ENCODE data around the gene LTK.

LTK gene

GRCh38 chr15:41501931-41502794 is 11.5 kb downstream of the LTK start:
- H3K4me3 ChIP-seq (ENCODE audit: low read depth in 1 of 2, low read length in 2 of 2): no peak overlapping the region
- no peak overlapping the region for H3K9ac ChIP-seq (ENCODE audit: low read depth, low read length)
- H3K4me2 ChIP-seq (ENCODE audit: insufficient read depth, low read length): no peak overlapping the region
- no peak for DNase-seq
- TF ChIP-seq EZH2 (IDR thresholded peaks at IDR 0.05; ENCODE audit: borderline replicate concordance, low read depth, low read length, severe bottlenecking): no peak
- TF ChIP-seq CTCF (IDR thresholded peaks at IDR 0.05; ENCODE audit: borderline replicate concordance, extremely low read depth, low read length, poor library complexity, severe bottlenecking): no peak
- H4K20me1 ChIP-seq (ENCODE audit: insufficient read depth, low read length): no peaks in the 10 kb centered on the region
- H3K4me1 ChIP-seq (ENCODE audit: insufficient read depth, low read length): no peaks in the 10 kb centered on the region
- no peak for ATAC-seq (ENCODE audit: insufficient read depth, low read depth)
- H3K27ac ChIP-seq (ENCODE audit: low read length): no peak overlapping the region
- no peaks in the 10 kb centered on the region for H3K9me3 ChIP-seq (ENCODE audit: insufficient read depth, low read length, severe bottlenecking)
- H3K27me3 ChIP-seq (ENCODE audit: insufficient read depth, low read length, poor library complexity): no peaks in the 10 kb centered on the region
- no peak overlapping the region for H2AFZ ChIP-seq (ENCODE audit: low read depth, low read length)
- H3K79me2 ChIP-seq (ENCODE audit: insufficient read depth, low read length): no peaks in the 10 kb centered on the region
- H3K36me3 ChIP-seq (ENCODE audit: insufficient read depth, low read length): no peaks in the 10 kb centered on the region

GRCh38 chr15:41501191-41501917 is 12.3 kb downstream of the LTK start:
- Histone ChIP-seq H4K20me1 (ENCODE audit: insufficient read depth, low read length) (no peaks in the 10 kb centered on the region), H3K27me3 (ENCODE audit: insufficient read depth, low read length, poor library complexity) (no peaks in the 10 kb centered on the region), H3K36me3 (ENCODE audit: insufficient read depth, low read length) (no peaks in the 10 kb centered on the region), H3K4me2 (ENCODE audit: insufficient read depth, low read length) (no peak overlapping the region), H3K9me3 (ENCODE audit: insufficient read depth, low read length, severe bottlenecking) (no peaks in the 10 kb centered on the region), H3K4me3 (ENCODE audit: low read depth in 1 of 2, low read length in 2 of 2) (no peak overlapping the region), H3K79me2 (ENCODE audit: insufficient read depth, low read length) (no peaks in the 10 kb centered on the region), H3K27ac (ENCODE audit: low read length) (no peak overlapping the region), H3K4me1 (ENCODE audit: insufficient read depth, low read length) (no peaks in the 10 kb centered on the region), H2AFZ (ENCODE audit: low read depth, low read length) (no peak overlapping the region), H3K9ac (ENCODE audit: low read depth, low read length) (no peak overlapping the region)
- TF ChIP-seq EZH2 (IDR thresholded peaks at IDR 0.05; ENCODE audit: borderline replicate concordance, low read depth, low read length, severe bottlenecking) (no peak), CTCF (IDR thresholded peaks at IDR 0.05; ENCODE audit: borderline replicate concordance, extremely low read depth, low read length, poor library complexity, severe bottlenecking) (no peak)
- ATAC-seq (ENCODE audit: insufficient read depth, low read depth) (no peak), DNase-seq (no peak)

GRCh38 chr15:41499109-41499851 is 14.3 kb downstream of the LTK start:
- DNase-seq (no peak), ATAC-seq (ENCODE audit: insufficient read depth, low read depth) (no peak)
- Histone ChIP-seq H3K4me1 (ENCODE audit: insufficient read depth, low read length) (peaks cover 8% of the 10 kb centered on the region), H3K36me3 (ENCODE audit: insufficient read depth, low read length) (no peaks in the 10 kb centered on the region), H3K27me3 (ENCODE audit: insufficient read depth, low read length, poor library complexity) (peaks cover 5% of the 10 kb centered on the region), H3K9me3 (ENCODE audit: insufficient read depth, low read length, severe bottlenecking) (no peaks in the 10 kb centered on the region), H4K20me1 (ENCODE audit: insufficient read depth, low read length) (peaks cover 4% of the 10 kb centered on the region; the same call in 1 of the 2 replicates), H3K4me3 (ENCODE audit: low read depth in 1 of 2, low read length in 2 of 2) (no peak overlapping the region), H3K27ac (ENCODE audit: low read length) (no peak overlapping the region), H3K79me2 (ENCODE audit: insufficient read depth, low read length) (no peaks in the 10 kb centered on the region), H2AFZ (ENCODE audit: low read depth, low read length) (no peak overlapping the region), H3K4me2 (ENCODE audit: insufficient read depth, low read length) (no peak overlapping the region), H3K9ac (ENCODE audit: low read depth, low read length) (no peak overlapping the region)
- TF ChIP-seq EZH2 (IDR thresholded peaks at IDR 0.05; ENCODE audit: borderline replicate concordance, low read depth, low read length, severe bottlenecking): no peak
- no peak for TF ChIP-seq CTCF (IDR thresholded peaks at IDR 0.05; ENCODE audit: borderline replicate concordance, extremely low read depth, low read length, poor library complexity, severe bottlenecking)
